H1 (cell line): ENCODE measurements around the gene LGALS3. TPM values are rescaled to one million over a fixed set of nuclear protein-coding genes. Genes with fewer than 3 reads are reported as not detected.

Source experiments
- BRCA1 ChIP-seq: IDR thresholded peaks from 2 replicates; pipeline ENCODE4 v1.6.1; 2012; ENCODE audit warnings: low read depth, low read length, improper control_type of control experiment
- CBX5 ChIP-seq: fragments of 300-800, 300-1000 bp; sonication (generic); IDR thresholded peaks from 2 replicates; pipeline ENCODE4 v1.7.1; 2016; ENCODE audit warnings: antibody characterized with exemption, low read length, low read depth
- NRF1 ChIP-seq: IDR thresholded peaks from 2 replicates; pipeline ENCODE4 v1.6.1; 2011; ENCODE audit warnings: mild to moderate bottlenecking, low read depth, low read length, improper control_type of control experiment
- SIN3A ChIP-seq, 2 experiments: IDR thresholded peaks in 1 of 2; conservative IDR thresholded peaks in 1 of 2; 2 replicates each; pipeline ENCODE4 v1.6.1; 2011 to 2012; ENCODE audit warnings: low read length in 2 of 2, improper control_type of control experiment in 1 of 2, low read depth in 1 of 2, mild to moderate bottlenecking in 1 of 2
- SIRT6 ChIP-seq: IDR thresholded peaks from one replicate; pipeline ENCODE4 v1.7.1; 2012; ENCODE audit warnings: low read length, inconsistent platforms
- ZNF274 ChIP-seq: IDR thresholded peaks from 2 replicates; pipeline ENCODE4 v1.7.0; 2012; ENCODE audit warnings: low read length, borderline replicate concordance; ENCODE audit errors: extremely low read depth
- polyA plus RNA-seq, 7 experiments: library from polyadenylated mRNA; depleted of rRNA in 3 of 7; stranded (reverse) in 5 of 7; unstranded in 2 of 7; fragments of >200 nt in 5 of 7; fragments of 200-250 nt in 2 of 7; gene quantifications; 1 replicate in 5 of 7; 2 replicates in 1 of 7; 4 replicates in 1 of 7; pipeline versions ENCODE4 v1.2.1 to v1.2.3, GENCODE V29; 2011 to 2013; ENCODE audit warnings: missing spikeins in 2 of 7, mixed read lengths in 2 of 7
- total RNA-seq: library from RNA; stranded (reverse); fragmentation: NEBNext Ultra II Directional; extraction: Animal tissue kit (Norgen Biotek cat#: 25700); gene quantifications from 2 replicates; pipeline ENCODE4 v1.2.1, GENCODE V29; 2021

The LGALS3 gene
- total and polyA plus RNA-seq, 2 of the 8 experiments (the other 6 are each of a cell fraction or from before 2014, with no cell fraction given) = 9.7 to 14.5 TPM

- TF ChIP-seq NRF1 = no peak
- TF ChIP-seq BRCA1 = no peak
- no peak for TF ChIP-seq ZNF274
- no peak for TF ChIP-seq SIRT6
- no peak for TF ChIP-seq CBX5
- TF ChIP-seq SIN3A (conservative IDR thresholded peaks at IDR 0.05 in 1 of 2, IDR thresholded peaks at IDR 0.05 in 1 of 2; ENCODE audit: low read depth in 1 of 2, low read length in 2 of 2) = no peak
Observed at GRCh38 chr14:55088356-55088755, 40.7 kb upstream of the LGALS3 start (continued).
